GM08714 (cell line): ENCODE measurements around the gene RIPOR3.
"Not testable (repeated sequence)": the region's sequence is repeated elsewhere in the genome, so short reads cannot be mapped to it uniquely, and the experiment has no call there.

Experiments used
- H3K4me3 ChIP-seq: fragments of 200-500 bp; sonication (Bioruptor generic); 2 replicates; pipeline ENCODE4 v1.5.1; 2014; ENCODE audit warnings: mild to moderate bottlenecking, low read length, inconsistent platforms
- ZNF274 ChIP-seq: IDR thresholded peaks from 2 replicates; pipeline ENCODE4 v1.6.1; 2012; ENCODE audit warnings: mild to moderate bottlenecking, low read depth, low read length

RIPOR3 gene

GRCh38 chr20:50682947-50683530 is 8.3 kb downstream of the RIPOR3 start:
- no peak overlapping the region for H3K4me3 ChIP-seq
- TF ChIP-seq ZNF274: no peak

DNA sequence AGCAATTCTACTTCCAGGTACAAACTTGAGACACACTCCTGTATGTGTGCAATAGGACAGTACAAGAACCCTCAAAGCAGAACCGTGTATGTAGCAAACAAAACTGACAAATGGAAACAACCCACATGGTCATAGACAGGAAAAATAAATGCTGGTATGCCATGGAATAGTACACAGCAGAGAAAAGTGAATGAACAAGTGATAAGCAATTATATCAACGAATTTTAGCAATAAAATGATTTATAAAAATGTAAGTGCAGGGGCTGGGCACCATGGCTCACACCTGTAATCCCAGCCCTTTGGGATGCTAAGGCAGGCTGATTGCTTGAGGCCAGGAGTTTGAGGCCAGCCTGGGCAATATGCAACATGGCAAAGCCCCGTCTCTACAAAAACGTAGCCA is 9.3 kb downstream of the RIPOR3 start:
- no peak overlapping the region for H3K4me3 ChIP-seq
- TF ChIP-seq ZNF274: no peak

DNA sequence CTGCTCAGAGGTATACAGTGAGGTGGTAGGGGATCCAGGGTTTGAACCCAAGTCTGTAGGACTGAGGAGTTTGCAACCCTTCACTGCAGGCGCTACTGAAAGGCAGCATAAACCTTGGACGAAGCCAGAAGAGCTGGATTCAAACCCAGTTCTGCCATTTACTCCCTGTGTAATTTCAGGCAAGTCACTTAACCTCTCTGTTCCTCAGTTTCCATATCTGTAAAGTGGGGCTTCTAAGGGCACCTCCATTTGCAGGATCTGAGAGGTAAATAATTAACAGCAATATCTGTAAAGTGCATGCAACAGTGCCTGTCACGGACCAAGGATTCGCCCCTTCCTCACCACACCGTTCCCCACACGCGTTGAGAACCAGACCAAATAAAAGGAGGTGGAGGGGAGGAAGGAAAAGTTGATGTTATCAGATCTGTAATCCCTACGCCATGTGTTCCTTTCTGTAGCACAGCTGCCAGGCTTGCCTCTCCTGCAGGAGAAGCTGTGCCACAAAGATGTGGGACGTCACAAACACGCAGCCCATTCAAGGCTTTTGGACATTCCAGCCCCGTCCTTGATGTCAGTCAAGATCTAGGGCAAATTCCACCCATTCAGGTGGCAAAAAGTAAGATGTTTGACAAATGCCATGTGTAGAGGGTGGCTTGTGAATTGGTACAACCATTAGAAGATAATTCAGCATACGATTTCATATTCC is 9.8 kb downstream of the RIPOR3 start:
- no peak overlapping the region for H3K4me3 ChIP-seq
- TF ChIP-seq ZNF274: no peak

- no peak overlapping the region for H3K4me3 ChIP-seq
- no peak for TF ChIP-seq ZNF274
These were observed 11.0 kb downstream of the RIPOR3 start for GRCh38 chr20:50680105-50680960.

DNA sequence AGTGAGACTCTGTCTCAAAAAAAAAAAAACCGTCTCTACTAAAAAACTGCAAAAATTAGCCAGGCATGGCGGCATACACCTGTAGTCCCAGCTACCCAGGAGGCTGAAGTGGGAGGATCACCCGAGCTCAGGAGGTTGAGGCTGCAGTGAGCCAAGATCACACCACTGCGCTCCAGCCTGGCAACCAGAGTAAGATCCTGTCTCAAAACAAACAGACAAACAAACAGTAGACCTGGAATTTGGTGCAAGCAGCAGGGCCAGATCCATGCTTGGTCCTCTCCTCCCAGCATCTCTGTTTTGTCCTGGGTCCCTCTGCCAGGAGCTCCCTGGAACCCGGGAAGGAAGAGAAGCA is 11.6 kb downstream of the RIPOR3 start:
- TF ChIP-seq ZNF274: no peak
- H3K4me3 ChIP-seq: no peak overlapping the region

DNA sequence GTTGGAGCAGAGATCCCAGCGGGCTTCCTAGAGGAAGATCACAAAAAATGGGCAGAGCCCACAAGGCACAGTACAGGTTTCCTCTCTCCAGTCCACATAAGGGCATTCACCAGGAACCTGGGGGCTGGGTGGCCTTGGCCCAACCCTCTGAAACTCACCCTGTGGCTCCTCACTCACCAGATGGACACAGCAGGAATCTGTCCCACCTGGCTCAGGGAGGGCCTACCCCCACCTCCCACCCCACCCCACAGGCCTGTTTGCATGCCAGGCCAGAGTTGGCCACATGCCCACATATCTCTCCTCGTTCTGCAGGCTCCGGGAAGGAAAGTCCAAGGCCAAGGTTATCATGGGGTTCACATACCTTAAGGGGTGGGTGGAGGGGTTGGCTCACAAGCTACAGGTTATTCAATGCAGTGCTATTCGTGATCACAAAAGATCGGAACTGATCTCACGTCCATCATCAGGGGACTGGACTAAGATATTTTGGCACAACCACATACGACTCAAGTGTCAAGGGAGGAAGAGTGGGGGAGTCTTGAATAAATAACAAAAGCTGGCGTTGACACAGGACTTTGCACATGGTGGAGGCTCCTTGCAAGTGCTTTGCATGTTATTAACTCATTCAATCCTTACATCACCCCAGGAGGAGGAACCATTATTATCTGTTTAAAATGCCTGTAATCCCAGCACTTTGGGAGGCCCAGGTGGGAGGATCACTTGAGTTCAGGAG is 13.0 kb downstream of the RIPOR3 start:
- H3K4me3 ChIP-seq: no peak overlapping the region
- no peak for TF ChIP-seq ZNF274

GRCh38 chr20:50676858-50677257 is 14.5 kb downstream of the RIPOR3 start:
- TF ChIP-seq ZNF274: no peak
- no peak overlapping the region for H3K4me3 ChIP-seq

GRCh38 chr20:50676377-50676731 is 15.0 kb downstream of the RIPOR3 start:
- H3K4me3 ChIP-seq: not testable (repeated sequence)

- no peak for TF ChIP-seq ZNF274
- H3K4me3 ChIP-seq: no peak overlapping the region
These were observed 15.5 kb downstream of the RIPOR3 start for GRCh38 chr20:50675671-50676376.

GRCh38 chr20:50674138-50674825 is 17.1 kb downstream of the RIPOR3 start:
- H3K4me3 ChIP-seq: no peak overlapping the region
- no peak for TF ChIP-seq ZNF274

DNA sequence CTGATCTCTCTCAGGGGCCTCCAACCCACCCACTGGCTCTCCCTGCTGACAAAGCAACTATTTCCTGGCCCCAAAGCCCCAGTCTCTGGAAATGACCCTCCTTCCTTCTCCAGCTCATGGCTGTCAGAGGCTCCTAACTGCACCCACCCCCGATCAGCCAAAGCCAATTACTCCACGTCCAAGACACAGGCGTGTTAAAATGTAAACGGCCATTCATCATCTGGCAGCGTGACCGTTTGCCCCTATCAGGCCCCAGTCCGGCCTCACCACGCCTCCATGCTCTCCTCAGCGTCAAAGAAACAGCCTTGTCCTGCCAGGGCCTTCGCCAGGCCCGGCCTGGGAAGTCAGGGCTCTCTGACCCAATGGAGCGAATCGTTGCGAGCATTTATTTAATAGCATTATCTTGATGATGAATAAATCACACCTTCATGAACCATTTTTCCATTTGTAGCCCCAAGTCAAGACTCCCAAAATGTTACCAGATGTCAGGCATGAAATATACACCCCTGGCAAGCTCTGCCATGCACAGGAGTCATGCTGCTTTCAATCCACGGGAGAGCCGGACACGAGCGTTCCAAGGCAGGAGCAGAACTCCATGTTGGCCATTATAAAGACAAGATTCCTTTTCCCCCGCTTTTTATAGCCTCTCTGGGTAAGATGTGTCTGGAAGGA is 17.7 kb downstream of the RIPOR3 start:
- no peak overlapping the region for H3K4me3 ChIP-seq
- TF ChIP-seq ZNF274: no peak

- H3K4me3 ChIP-seq: no peak overlapping the region
- TF ChIP-seq ZNF274: no peak
These were observed 18.2 kb downstream of the RIPOR3 start for GRCh38 chr20:50673146-50673465.
